HG03159 (cell line): ENCODE data around the gene FHL2.

Experiments
- ATAC-seq: cut with Tn5 transposase; IDR thresholded peaks from one replicate; pipeline ENCODE4 v1.9.1; 2021; ENCODE audit warnings: mild to moderate bottlenecking, moderate library complexity; ENCODE audit not compliant: unreplicated experiment

FHL2 gene

DNA sequence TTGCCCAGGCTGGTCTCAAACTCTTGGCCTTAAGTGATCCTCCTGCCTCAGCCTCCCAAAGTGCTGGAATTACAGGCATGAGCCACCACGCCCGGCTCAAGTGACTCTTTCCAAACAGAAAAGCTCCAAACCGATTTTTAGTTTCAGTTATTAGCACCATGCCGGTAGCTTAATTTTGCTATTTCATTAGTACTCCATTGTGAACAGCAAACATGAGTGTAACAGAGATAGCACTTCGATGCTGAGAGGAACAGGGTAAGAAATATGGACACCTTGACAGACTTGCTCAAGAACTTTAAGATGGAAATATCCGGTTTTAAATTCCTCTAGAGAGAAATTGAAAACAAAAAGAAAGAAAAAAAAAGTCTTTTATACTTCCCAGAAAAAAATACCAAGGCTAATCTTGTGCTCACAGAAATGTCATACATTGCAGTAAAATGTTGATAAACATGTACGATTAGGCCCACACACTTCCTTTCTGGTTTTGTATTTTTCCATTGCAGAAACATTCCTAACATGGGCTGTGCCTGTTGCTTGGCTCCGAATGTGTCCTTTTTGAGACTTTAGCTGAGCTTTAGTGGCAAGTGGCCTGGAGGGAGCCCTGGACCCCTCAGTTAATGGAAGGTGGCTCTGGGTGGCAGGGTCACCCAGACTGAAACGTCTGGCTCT is 18.3 kb downstream of the FHL2 start:
- ATAC-seq, result no peak

DNA sequence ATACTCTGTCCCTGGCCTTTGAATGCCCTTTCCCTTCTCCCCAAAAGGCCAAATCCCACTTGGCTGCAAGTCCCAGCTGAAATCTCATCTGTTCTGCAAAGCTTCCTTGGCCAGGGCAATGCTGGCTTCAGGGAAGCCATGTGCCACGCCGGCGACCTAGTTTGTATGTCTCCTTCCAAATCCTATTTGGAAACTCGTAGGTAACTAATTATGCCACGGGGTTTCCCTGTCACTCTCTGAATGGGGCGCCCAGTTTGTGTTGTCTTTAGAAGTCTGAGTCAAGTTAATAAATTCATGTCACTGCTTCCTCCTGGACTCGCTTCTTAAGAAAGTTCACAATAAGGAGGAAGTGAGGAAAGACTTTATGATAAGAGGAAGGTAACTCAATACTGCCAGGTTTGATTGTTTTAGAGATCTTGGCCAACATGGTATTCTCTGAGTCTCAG is 19.1 kb downstream of the FHL2 start:
- no peak for ATAC-seq

DNA sequence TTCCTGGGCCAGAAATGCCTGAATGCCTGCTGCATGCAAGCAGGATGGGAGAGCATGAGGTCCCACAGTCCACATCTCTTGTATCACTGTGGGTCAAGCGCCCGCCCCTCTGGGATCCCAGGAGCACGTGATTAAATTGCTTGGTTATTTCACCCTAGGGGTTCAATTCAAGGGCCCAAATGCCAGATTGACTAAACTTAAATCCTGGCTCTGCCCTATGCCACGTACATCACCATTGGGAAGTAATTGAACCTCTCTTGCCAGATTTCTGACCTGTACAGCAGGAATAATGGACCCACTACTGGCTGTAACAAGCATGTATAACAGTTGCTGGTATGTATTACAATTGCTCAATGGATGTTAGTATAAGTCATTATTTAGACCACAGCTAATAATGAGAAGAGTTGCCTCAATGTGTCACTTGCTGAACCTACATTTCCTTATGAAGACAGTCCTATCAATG is 19.9 kb downstream of the FHL2 start:
- no peak for ATAC-seq

DNA sequence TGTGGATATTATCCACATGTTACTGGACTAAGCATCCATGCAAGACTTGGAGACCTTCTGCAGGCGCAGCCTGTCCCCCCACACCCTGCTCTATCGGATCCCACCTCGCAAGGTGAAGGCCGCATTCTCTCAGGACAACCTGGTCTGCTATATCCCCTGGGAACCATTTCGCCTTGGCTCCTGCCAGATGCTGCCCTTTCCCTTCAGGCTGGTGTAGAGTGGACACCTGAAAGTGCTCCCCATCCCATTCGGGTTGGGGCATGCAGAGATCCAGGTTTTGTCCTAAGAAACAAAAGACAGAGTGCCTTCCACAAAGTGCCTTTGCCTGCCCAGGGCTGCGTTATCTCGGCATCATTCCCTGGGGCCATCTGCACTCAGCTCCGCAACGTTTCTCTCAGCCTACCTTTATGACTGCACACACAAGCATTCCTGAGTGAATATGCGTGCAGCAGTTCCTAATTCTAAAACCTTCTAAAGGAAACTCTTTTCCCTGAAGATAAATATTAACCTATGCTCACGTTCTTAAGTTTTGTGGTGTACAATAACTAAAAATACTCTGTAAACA is 20.5 kb downstream of the FHL2 start:
- ATAC-seq, result no peak

DNA sequence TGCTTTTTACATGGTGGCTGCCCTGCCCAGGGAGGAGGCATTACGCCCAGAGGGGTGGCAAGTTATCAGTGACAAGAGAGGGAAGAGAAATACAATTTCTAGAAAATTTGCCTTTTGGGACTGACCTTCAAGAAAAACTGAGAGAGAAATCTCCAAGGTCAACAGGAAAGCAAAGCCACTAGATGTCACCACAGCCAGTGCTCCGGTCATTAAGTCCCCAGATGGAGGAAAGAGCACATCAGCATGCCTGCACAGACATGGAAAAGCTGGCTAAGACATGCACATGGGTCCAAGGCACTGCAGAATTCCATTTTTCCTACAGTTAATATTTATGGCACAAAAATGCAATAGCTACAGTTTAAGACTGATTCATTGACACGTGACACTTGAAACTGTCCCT is 21.0 kb downstream of the FHL2 start:
- ATAC-seq, result no peak

DNA sequence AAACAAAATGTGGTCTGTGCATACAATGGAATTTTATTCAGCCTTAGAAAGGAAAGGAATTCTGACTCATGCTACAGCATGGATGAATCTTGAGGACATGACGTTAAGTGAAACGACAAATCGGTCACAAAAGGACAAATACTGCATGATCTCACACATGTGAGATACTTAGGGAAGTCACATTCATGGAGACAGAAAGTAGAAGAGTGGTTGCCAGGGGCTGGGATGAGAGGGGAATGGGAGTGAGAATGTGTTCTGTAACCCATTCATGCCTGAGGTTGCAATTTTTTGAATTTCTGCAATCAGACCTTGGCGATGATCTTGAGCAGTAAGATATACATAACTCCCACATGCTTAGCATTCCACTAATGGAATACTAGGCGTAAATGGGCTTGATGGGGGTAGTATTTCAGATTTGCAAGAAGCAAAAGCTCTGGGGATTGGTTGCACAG is 22.0 kb downstream of the FHL2 start:
- ATAC-seq, result no peak

DNA sequence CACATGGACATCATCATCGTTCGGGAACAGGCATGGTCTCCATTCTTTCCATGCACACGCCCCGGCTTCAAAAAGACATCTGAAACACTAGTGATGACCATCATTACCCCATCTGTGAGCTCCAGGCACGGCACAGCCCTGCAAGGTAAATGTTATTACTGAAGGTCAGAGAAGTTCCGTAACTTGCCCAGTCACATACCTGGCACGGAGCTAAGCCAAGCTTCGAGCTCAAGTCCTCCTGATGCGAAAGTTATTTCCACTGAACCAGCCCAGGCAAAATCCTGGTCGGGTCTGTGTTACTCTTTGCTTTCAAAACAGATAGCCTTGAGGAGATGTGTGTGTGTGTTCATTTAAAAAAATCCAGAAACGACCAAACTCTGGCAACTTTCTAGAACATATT is 22.8 kb downstream of the FHL2 start:
- ATAC-seq, result no peak

DNA sequence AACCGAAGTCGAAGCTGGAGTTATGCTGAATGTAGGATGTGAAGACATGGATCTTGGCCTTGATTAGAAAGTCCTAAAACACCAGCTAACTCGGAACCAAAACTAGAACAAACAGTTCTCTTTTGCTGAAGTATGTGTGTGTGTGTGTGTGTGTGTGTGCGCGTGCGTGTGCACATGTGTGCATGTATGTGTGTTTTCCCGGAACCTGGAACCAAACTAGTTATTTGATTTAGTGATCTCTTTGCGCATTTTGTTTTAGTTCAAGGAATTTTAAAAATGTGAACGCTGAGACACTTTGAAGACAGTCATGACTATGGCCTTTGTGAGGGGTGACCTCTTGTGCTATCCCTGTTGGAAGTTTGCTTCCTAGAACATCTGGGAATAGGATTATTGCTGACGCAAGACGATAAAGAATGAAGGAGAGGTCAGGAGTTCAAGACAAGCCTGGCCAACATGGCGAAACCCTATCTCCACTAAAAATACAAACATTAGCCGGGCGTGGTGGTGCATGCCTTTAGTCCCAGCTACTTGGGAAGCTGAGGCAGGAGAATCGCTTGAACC is 23.8 kb downstream of the FHL2 start:
- ATAC-seq, result no peak

DNA sequence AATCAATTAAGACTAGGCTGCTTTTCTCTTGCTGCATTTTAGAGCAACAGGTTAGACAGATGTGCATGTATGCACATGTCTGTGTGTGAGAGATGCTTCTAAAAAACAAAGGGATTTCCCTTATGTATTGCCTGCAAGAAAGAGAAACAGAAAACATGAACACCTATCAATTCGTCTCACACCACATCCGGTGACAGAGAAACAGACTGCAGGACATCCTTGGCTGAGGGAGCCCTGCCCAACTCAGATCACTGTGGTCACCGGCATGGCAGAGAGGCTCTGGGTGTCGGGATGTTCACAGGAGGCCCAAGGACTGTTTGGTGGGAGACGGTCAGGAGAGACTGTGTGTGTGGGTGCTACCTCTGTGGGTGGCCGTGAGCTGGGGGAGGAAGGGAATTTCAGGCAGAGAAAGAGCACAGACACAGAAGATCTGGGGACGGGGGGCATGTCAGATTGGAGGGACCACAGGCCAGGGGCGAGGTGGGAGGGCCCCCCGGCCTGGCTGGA is 24.9 kb downstream of the FHL2 start:
- peak; percentile 69 for ATAC-seq

DNA sequence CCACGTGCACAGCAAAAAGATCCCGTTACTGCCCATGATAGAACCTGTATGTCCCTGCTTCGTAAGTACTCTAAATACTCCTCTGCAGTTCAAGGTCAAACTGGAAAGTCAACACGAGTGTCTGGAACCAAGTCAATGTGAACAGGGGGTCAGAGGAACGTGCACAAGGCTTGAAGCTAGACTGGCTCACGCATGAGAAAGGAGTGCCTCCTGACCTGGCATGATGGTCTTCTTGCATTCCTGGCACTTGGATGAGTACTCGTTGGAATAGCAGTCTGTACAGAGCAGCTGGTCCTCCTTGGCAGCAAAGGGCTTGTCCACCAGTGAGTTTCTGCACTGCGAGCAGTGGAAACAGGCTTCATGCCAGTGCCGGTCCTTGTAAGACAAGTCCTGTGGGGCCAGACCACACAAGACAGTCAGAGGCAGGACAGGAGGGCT is 25.5 kb downstream of the FHL2 start:
- no peak for ATAC-seq

DNA sequence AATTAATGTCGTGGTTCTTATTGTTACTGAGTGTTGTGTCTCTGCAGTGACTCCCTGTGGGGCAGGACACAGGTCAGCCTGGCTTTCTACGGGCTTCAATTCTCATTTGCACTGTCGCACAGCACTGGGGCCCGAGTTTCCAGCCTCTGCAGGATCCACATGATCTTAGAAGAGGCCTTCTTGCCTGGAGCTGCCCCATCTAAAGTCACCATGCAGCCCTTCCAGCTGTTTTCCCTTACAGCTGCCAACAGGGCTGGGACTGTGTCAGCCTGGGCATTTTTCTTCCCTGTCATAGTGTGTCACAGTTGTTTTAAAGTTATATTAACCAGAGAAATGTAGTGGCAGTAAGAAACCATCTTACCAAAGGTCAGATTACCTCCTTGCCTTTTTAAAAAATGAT is 27.0 kb downstream of the FHL2 start:
- ATAC-seq, result no peak

DNA sequence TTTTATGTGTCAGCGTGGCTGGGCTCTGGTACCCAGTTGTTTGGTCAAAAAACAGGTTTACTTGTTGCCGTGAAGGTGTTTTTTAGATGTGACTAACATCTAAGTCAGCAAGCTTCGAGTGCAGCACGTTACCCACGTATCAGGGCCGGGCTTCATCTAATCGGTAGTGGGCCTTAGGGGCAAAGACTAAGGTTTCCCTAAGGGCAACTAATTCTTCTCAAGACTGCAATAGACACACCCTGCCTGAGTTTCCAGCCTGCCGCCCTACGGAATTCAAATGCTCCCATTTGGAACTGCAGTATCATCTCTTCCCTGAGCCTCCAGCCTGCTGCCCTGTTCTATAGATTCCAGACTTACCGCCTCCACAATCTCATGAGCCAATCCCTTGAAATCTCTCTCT is 27.7 kb downstream of the FHL2 start:
- ATAC-seq, result no peak

DNA sequence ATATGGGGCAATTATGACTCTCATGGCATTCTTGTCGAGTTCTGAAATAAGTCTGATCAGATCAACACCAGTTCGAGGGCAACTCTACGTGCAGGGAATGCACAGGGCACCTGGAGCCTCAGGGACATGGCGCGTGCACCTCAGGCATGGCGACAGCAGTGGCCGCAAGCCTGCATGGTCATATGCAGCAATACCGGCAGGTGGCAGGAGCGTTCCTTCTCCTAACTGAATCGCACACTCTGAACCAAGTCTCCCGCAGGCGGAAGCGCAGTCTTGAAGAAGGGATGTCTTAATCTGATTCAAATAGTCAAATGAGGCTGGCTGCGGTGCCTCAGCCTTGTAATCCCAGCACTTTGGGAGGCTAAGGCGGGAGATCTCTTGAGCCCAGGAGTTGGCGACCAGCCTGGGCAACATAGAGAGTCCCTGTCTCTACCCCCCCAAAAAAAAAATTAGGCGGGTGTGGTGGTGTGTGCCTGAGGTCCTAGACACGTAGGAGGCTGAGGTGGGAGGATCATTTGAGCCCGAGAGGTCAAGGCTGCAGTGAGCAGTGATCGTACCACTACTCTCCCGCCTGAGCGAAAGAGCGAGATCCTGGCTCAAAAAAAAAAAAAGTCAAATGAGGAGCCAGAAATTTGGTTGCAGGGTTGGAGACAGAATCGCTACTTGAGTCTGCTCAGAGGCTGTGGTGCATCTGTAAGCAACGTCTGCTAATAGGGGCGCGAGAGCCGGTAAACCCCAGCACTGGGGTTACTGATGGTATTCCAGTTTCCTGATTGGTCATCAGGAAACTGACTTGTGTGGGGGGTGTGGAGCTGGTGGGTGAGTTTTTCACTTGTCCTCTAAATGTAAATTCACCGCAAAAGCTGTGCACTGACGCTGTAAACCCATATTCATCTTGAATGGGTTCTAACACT is 28.8 kb downstream of the FHL2 start:
- peak; percentile 96 for ATAC-seq

DNA sequence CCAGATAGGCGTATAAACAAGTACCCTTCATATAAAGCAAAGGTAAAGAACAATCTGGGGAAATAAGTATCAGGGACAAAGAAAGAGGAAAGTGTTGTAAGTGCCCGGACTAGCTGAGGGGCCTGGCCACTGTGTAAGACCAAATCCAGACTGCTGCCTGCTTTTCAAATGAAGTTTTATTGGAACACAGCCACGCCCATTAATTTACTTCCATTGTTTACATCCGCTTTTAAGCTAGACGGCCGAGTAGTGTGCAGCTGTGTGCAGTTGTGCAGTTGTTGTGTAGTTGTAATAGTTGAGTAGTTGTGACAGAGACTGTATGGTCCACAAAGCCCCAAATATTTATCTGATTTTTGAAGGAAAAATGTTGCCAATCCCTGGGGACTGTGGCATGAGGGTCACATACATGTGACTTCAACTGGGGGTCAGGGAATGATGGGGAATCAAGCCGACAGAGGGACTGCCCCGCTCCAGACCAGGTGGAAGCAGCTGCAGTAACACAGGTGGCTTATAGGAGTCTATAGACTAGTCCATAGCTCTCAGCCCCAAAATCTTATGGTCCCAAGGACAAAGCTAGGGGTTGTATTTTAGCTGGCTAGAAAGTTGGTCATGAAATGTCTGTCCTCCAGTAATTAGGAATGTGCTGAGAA is 30.0 kb downstream of the FHL2 start:
- no peak for ATAC-seq

DNA sequence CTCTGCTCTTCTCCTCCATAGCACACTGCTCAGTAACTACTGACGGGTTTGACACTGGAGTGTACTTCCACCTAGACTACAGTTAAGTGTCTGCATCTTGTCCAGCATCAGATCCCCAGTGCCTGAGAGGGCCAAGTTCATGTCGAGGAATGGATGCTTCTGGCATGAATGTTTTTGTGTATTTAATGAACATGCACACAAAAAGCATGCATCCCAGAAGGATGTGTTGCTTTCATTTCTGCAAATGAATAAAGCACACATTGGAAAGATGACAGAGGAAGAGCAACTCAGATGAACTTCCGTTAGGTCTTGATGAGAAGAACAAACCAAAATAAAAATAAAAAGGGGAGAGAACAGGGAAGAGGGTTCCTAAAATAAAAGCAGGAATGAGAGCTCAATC is 33.6 kb downstream of the FHL2 start:
- ATAC-seq, result no peak

DNA sequence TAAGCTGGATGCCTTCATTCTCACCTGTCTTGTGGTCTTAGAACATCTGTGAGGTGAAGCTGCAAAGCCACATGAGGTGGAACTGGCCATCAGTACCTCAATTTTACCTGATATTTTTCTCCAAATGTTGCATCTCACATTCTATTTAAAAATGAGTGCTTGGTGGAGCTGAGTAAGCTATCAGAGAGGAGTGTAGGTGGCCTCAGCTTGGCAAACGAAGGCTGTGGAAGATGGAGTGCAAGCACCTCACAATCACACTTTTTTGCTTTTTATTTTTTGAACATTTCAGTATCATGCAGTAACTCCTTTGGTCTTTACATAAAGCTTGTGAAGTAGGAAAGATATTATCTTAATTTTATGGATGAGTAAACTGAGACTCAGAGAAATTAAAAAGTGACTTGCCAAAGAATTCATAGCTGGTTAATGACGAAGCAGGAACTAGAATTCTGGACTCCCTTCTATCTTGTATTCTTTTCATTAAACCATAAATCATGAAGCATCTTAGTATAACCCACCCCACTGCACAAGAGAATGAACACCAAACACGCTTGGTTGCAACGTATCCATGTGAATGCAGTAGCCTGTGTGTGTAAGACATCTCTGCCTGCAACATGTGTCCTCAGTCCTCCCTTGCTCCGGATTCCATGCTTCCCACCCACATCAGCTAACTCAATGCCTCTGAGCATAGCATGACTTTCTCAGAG is 34.3 kb downstream of the FHL2 start:
- no peak for ATAC-seq

DNA sequence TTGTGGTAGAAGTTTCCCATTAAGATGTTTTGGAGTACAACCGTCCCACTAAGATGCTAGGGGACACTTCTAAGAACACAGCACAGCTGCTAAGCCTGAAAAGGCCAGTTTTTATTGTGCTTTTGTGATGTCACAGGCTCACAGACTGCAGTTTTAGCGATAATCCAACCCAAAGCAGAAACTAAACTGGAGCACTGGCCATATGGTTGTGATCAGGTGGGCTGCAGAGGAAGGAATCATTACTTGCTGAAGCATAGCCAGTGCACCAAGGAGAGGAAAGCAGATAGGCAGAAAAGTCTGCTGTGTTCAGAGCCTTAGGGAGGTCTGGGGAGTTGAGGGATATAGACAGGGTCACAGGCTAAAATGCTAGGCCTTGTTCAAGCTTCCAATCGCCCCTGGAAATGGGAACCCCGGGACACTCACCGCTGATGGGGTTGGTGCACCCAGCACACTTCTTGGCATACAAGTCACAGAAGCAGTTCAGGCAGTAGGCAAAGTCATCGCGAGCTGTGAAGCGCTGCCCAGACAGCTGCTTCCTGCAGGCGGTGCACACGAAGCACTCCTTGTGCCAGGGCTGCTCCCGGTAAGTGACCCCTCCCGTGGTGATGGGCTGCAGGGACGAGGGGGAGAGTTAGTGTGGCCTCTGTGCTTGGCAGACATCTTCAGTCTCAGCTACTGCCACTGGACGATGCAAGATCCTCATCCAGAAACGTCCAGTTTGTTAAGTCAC is 35.8 kb downstream of the FHL2 start:
- no peak for ATAC-seq

DNA sequence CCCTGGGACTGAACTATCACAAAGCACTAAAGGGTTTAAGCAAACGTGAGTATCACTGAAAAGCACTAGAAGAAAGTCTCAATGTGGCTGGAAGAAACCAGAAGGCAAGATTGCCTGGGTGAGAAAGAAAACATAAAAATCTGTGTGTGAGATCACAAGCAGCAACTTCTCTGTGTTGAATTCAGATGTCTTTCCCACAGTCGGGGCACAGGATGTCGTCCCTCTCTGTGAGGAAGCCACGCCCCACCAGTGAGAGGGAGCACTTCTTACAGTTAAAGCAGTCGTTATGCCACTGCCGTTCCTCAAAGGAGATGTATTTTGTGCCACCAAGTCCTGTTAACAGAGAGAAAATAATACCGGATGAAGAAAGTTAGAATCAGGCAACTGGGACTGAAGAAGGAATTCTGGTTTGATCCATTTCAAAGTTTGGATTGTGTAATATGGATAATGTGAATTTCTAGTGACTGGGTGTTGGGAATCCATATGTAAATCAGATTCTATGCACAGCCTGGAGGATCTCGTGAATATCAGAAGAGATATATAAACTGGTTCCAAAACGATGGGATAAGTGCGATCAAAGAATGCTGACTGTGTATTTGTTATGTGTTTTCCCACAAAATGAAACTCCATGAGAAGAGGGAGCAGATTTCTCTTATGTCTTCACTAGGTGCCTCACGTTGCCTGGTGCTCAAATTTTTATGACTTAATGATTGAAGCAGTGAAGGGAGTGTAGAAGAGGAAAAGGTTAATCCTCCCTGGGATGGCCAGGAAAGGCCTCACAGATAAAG is 37.6 kb downstream of the FHL2 start:
- no peak for ATAC-seq

DNA sequence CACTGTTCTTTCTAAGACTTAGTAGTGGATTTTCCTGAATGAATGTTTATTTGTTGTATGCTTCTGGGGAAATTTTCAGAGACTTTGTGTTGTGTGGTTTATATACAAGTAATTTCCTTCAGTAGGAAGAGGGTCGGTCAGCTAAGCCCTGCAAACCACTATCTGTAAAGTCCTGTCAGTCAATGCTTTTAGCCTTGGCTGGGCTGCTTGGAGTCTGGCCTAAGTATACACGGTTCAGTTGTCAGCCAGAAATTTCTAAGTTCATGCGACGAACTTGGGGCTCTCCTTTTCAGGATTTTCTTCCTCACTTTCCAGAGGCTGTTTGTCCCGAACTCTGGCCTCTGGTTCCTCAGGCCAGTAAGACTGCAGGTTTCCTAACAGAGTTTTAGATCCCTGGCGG is 40.3 kb downstream of the FHL2 start:
- ATAC-seq, result no peak
